CD4-positive, alpha-beta memory T cell (primary cell): Measurements from ENCODE around the gene FNDC5. TPM values are rescaled to one million over a fixed set of nuclear protein-coding genes. Genes with fewer than 3 reads are reported as not detected.
A peak's percentile ranks its signal among the peaks of the same experiment; 100 is the strongest.

ENCODE experiments used
- CTCF ChIA-PET: fragments of 350-600 bp; sonication (Branson Sonifier 250); formaldehyde crosslinking; loops from one replicate; lab custom pipeline; 2021; ENCODE audit warnings: inconsistent platforms; ENCODE audit not compliant: partially characterized antibody; lab: Charles Lee
- POLR2A ChIA-PET: fragments of 350-600 bp; sonication (Branson Sonifier 250); formaldehyde crosslinking; loops from one replicate; lab custom pipeline; 2021; ENCODE audit not compliant: partially characterized antibody; lab: Charles Lee
- DNase-seq, 5 donors: peaks; one replicate each; pipeline versions ENCODE4 v3.0.0 to v3.0.0-alpha.2; 2020 to 2022; ENCODE audit warnings: mixed read lengths in 1 of 5
- H3K27ac ChIP-seq: one replicate; pipeline ENCODE4 v1.7.0; 2013; ENCODE audit warnings: low read depth, low read length
- H3K27me3 ChIP-seq: 2 replicates; pipeline ENCODE4 v1.7.0; 2013; ENCODE audit warnings: mild to moderate bottlenecking, low read length, moderate library complexity; ENCODE audit not compliant: insufficient read depth
- H3K36me3 ChIP-seq: 2 replicates; pipeline ENCODE4 v1.7.0; 2013; ENCODE audit warnings: mild to moderate bottlenecking, low read length, moderate library complexity; ENCODE audit not compliant: insufficient read depth
- H3K4me1 ChIP-seq: 2 replicates; pipeline ENCODE4 v1.7.0; 2013; ENCODE audit warnings: mild to moderate bottlenecking, low read length, moderate library complexity; ENCODE audit not compliant: insufficient read depth
- H3K4me3 ChIP-seq, 2 donors: one replicate each; pipeline ENCODE4 v1.7.0; 2013; ENCODE audit warnings: low read length in 2 of 2, mild to moderate bottlenecking in 1 of 2
- H3K9me3 ChIP-seq, 2 donors: one replicate each; pipeline ENCODE4 v1.7.0; 2013; ENCODE audit warnings: low read length in 2 of 2, control low read depth in 1 of 2; ENCODE audit not compliant: control insufficient read depth in 1 of 2
- H3K27ac Mint-ChIP-seq, 7 donors: one replicate each; pipeline ENCODE4 v1.8.0; 2020 to 2021; ENCODE audit warnings: mixed read lengths in 7 of 7, mild to moderate bottlenecking in 6 of 7, inconsistent platforms in 3 of 7, moderate library complexity in 3 of 7
- H3K27me3 Mint-ChIP-seq, 2 donors: one replicate each; pipeline ENCODE4 v1.8.0; 2020 to 2021; ENCODE audit warnings: mixed read lengths in 2 of 2
- H3K36me3 Mint-ChIP-seq, 2 donors: one replicate each; pipeline ENCODE4 v1.8.0; 2020 to 2021; ENCODE audit warnings: mixed read lengths in 2 of 2, inconsistent platforms in 1 of 2, mild to moderate bottlenecking in 1 of 2
- H3K4me1 Mint-ChIP-seq, 4 donors: one replicate each; pipeline ENCODE4 v1.8.0; 2020 to 2021; ENCODE audit warnings: mixed read lengths in 4 of 4, mild to moderate bottlenecking in 1 of 4
- H3K4me3 Mint-ChIP-seq, 8 donors: one replicate each; pipeline ENCODE4 v1.8.0; 2020 to 2021; ENCODE audit warnings: mixed read lengths in 8 of 8, mild to moderate bottlenecking in 7 of 8, moderate library complexity in 6 of 8, inconsistent platforms in 3 of 8
- H3K9me3 Mint-ChIP-seq, 8 donors: one replicate each; pipeline ENCODE4 v1.8.0; 2020 to 2021; ENCODE audit warnings: mixed read lengths in 8 of 8, mild to moderate bottlenecking in 5 of 8, inconsistent platforms in 3 of 8, moderate library complexity in 1 of 8
- intact Hi-C: fragments of 100-400 bp; cut with micrococcal nuclease; formaldehyde crosslinking; loops from one replicate; pipeline ENCODE4 v1.15.1; 2023
- polyA plus RNA-seq, 2 donors: library from polyadenylated mRNA; unstranded; fragments of 300-500 nt; fragmentation: Illumina TruSeq; gene quantifications; one replicate each; pipeline ENCODE4 v1.2.3, GENCODE V29; 2021
- total RNA-seq, 2 experiments: library from RNA; stranded (reverse); gene quantifications; one replicate each; pipeline ENCODE4 v1.2.3, GENCODE V29; 2021

The FNDC5 gene
- total and polyA plus RNA-seq, 4 experiments from 2014 or later, result not detected

GRCh38 chr1:32896451-32896850 lies 25.7 kb upstream of the FNDC5 start:
- no peak for DNase-seq
- Mint-ChIP-seq H3K27ac (no peak overlapping the region), H3K27me3 (peaks cover 28 to 44% of the 10 kb centered on the region in 2 donors), H3K36me3 (no peaks in the 10 kb centered on the region), H3K4me1 (peaks cover 4 to 16% (median 14%) of the 10 kb centered on the region in 4 donors), H3K4me3 (peak overlapping the region in 1 of 8 donors; percentile 39), H3K9me3 (peaks cover 0 to 2% (median 0%) of the 10 kb centered on the region in 8 donors)
- CTCF ChIA-PET, result no interaction called here
- Histone ChIP-seq H3K27ac (no peak overlapping the region), H3K9me3 (no peaks in the 10 kb centered on the region), H3K36me3 (no peaks in the 10 kb centered on the region), H3K4me3 (no peak overlapping the region), H3K27me3 (peaks cover 31% of the 10 kb centered on the region), H3K4me1 (peaks cover 10% of the 10 kb centered on the region)
- POLR2A ChIA-PET, result no interaction called here
- intact Hi-C loops, result no loop called here

- DNase-seq, result no peak
- Mint-ChIP-seq H3K9me3 (peaks cover 0 to 2% (median 0%) of the 10 kb centered on the region in 8 donors), H3K4me1 (peaks cover 4 to 14% (median 11%) of the 10 kb centered on the region in 4 donors), H3K36me3 (no peaks in the 10 kb centered on the region), H3K27ac (peak overlapping the region in 1 of 7 donors; percentile 72), H3K27me3 (peaks cover 30 to 52% of the 10 kb centered on the region in 2 donors), H3K4me3 (no peak overlapping the region)
- intact Hi-C loops, result no loop called here
- Histone ChIP-seq H3K4me3 (no peak overlapping the region), H3K9me3 (no peaks in the 10 kb centered on the region), H3K27ac (no peak overlapping the region), H3K27me3 (peaks cover 30% of the 10 kb centered on the region), H3K4me1 (peaks cover 5% of the 10 kb centered on the region), H3K36me3 (no peaks in the 10 kb centered on the region)
- ChIA-PET POLR2A (no interaction called here), CTCF (interaction anchor here (1.0 kb wide), 1 partner anchor 183 kb away, joined by 3 read pairs; no protein-coding TSS in a partner anchor)
Observed at GRCh38 chr1:32895325-32896215, 24.9 kb upstream of the FNDC5 start.

- H3K9me3 ChIP-seq, result no peaks in the 10 kb centered on the region
- peaks cover 26% of the 10 kb centered on the region for H3K27me3 ChIP-seq
- H3K4me1 Mint-ChIP-seq, result peaks cover 4 to 11% (median 9%) of the 10 kb centered on the region in 4 donors
- H3K27ac ChIP-seq, result no peak overlapping the region
- no peaks in the 10 kb centered on the region for H3K36me3 ChIP-seq
- peaks cover 0 to under 1% of the 10 kb centered on the region in 2 donors for H3K36me3 Mint-ChIP-seq
- ChIA-PET POLR2A (no interaction called here), CTCF (interaction anchor here (1.0 kb wide), 1 partner anchor 182 kb away, joined by 3 read pairs; no protein-coding TSS in a partner anchor)
- no peak overlapping the region for H3K27ac Mint-ChIP-seq
- no peak for DNase-seq
- peaks cover 30 to 58% of the 10 kb centered on the region in 2 donors for H3K27me3 Mint-ChIP-seq
- H3K9me3 Mint-ChIP-seq, result peaks cover 0 to 2% (median 0%) of the 10 kb centered on the region in 8 donors
- H3K4me1 ChIP-seq, result peaks cover 3% of the 10 kb centered on the region
- intact Hi-C loops, result no loop called here
- H3K4me3 Mint-ChIP-seq, result no peak overlapping the region
- H3K4me3 ChIP-seq, result no peak overlapping the region
Observed at GRCh38 chr1:32894681-32895080, 24.0 kb upstream of the FNDC5 start.

GRCh38 chr1:32894019-32894600 lies 23.4 kb upstream of the FNDC5 start:
- ChIA-PET CTCF (interaction anchor here (1.2 kb wide), 1 partner anchor 15 kb away, joined by 3 read pairs; no protein-coding TSS in a partner anchor), POLR2A (no interaction called here)
- no peak for DNase-seq
- peaks cover 24% of the 10 kb centered on the region for H3K27me3 ChIP-seq
- H3K4me3 ChIP-seq, result no peak overlapping the region
- no peak overlapping the region for H3K27ac ChIP-seq
- H3K9me3 ChIP-seq, result no peaks in the 10 kb centered on the region
- no peaks in the 10 kb centered on the region for H3K36me3 ChIP-seq
- peak overlapping the region in 4 of 8 donors; percentile 34 to 83 (median 70) for H3K4me3 Mint-ChIP-seq
- peaks cover 0 to 2% (median 0%) of the 10 kb centered on the region in 8 donors for H3K9me3 Mint-ChIP-seq
- peaks cover 0 to 6% of the 10 kb centered on the region in 2 donors for H3K36me3 Mint-ChIP-seq
- intact Hi-C loops, result no loop called here
- H3K4me1 Mint-ChIP-seq, result peaks cover 4 to 11% (median 9%) of the 10 kb centered on the region in 4 donors
- no peak overlapping the region for H3K27ac Mint-ChIP-seq
- H3K27me3 Mint-ChIP-seq, result peaks cover 34 to 62% of the 10 kb centered on the region in 2 donors
- peaks cover 3% of the 10 kb centered on the region for H3K4me1 ChIP-seq

GRCh38 chr1:32893198-32894018 lies 22.7 kb upstream of the FNDC5 start:
- H3K4me3 Mint-ChIP-seq, result peak overlapping the region; percentile 46 to 83 (median 58)
- H3K27ac Mint-ChIP-seq, result no peak overlapping the region
- peaks cover 36 to 63% of the 10 kb centered on the region in 2 donors for H3K27me3 Mint-ChIP-seq
- peaks cover 3% of the 10 kb centered on the region for H3K4me1 ChIP-seq
- no peak for DNase-seq
- H3K27ac ChIP-seq, result no peak overlapping the region
- no peaks in the 10 kb centered on the region for H3K36me3 ChIP-seq
- intact Hi-C loops, result no loop called here
- H3K4me1 Mint-ChIP-seq, result peaks cover 4 to 11% (median 9%) of the 10 kb centered on the region in 4 donors
- peaks cover 21% of the 10 kb centered on the region for H3K27me3 ChIP-seq
- H3K4me3 ChIP-seq, result no peak overlapping the region
- POLR2A ChIA-PET, result interaction anchor here (0.7 to 1.3 kb wide), 2 partner anchors 10 to 71 kb away, joined by 3 to 4 read pairs; partner anchors contain the start of gene RNF19B
- H3K9me3 Mint-ChIP-seq, result peaks cover 0 to 2% (median 0%) of the 10 kb centered on the region in 8 donors
- CTCF ChIA-PET, result interaction anchor here (1.2 kb wide), 1 partner anchor 15 kb away, joined by 3 read pairs; no protein-coding TSS in a partner anchor
- peaks cover 0 to 6% of the 10 kb centered on the region in 2 donors for H3K36me3 Mint-ChIP-seq
- no peaks in the 10 kb centered on the region for H3K9me3 ChIP-seq

GRCh38 chr1:32892368-32893197 lies 21.9 kb upstream of the FNDC5 start:
- ChIA-PET POLR2A (interaction anchor here (0.7 to 1.3 kb wide), 2 partner anchors 9 to 72 kb away, joined by 3 to 4 read pairs; partner anchors contain the start of gene RNF19B), CTCF (interaction anchor here (0.8 kb wide), 1 partner anchor 14 kb away, joined by 3 read pairs; no protein-coding TSS in a partner anchor)
- H3K9me3 Mint-ChIP-seq, result peaks cover 0 to 2% (median 0%) of the 10 kb centered on the region in 8 donors
- H3K4me3 Mint-ChIP-seq, result peak overlapping the region; percentile 59 to 80 (median 71)
- DNase-seq, result no peak
- no peak overlapping the region for H3K27ac Mint-ChIP-seq
- Histone ChIP-seq H3K27me3 (peaks cover 21% of the 10 kb centered on the region), H3K9me3 (no peaks in the 10 kb centered on the region), H3K36me3 (no peaks in the 10 kb centered on the region), H3K4me3 (no peak overlapping the region), H3K27ac (no peak overlapping the region), H3K4me1 (peaks cover 3% of the 10 kb centered on the region)
- H3K36me3 Mint-ChIP-seq, result peaks cover 0 to 6% of the 10 kb centered on the region in 2 donors
- intact Hi-C loops, result no loop called here
- peaks cover 40 to 68% of the 10 kb centered on the region in 2 donors for H3K27me3 Mint-ChIP-seq
- H3K4me1 Mint-ChIP-seq, result peaks cover 4 to 11% (median 9%) of the 10 kb centered on the region in 4 donors
